ENCODE data around the gene GCK. TPM values are rescaled to one million over a fixed set of nuclear protein-coding genes. Genes with fewer than 3 reads are reported as not detected.

The GCK gene
- total RNA-seq, result under 1 TPM; 0.15 to 0.22 TPM
- long read RNA-seq, partial matches to known transcripts, result 0 of 2 reads
- long read RNA-seq, other reads (novel, unspliced or antisense), result 1 of 2 reads

- DNase-seq, result no peak
- intact Hi-C loops (cut with DNase I, micrococcal nuclease), result no loop called here
- no peak for ATAC-seq
Measured at GRCh38 chr7:44189286-44189992, at the start of gene GCK. TSS of gene GCK (minus strand) at chr7:44189439. CDS start at chr7:44188953, 486 bp downstream.

- intact Hi-C loops (cut with DNase I, micrococcal nuclease), result no loop called here
- ATAC-seq, result no peak
- no peak for DNase-seq
Measured at GRCh38 chr7:44238116-44238695, 49.0 kb upstream of the GCK start.

DNA sequence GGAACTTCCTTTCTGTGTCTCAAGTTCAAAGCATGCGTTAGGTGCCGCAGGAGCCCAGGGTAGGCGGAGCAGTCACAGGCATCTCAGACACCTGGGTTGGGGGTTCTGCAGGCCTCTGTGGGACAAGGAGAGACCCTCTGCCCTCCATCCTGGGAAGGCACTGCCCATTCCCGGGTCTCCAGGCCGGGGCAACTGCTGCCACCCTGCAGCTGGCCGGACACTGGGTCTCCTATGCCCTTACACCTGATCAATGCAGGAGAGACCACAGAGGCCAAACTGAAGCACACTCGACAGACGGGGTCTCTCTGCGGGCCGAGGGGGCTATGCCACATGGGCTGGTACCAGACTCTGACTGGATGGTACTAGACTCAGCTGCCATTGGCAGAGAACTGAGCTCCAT lies 48.5 kb upstream of the GCK start:
- DNase-seq (no peak), ATAC-seq (no peak)
- intact Hi-C loops (cut with DNase I, micrococcal nuclease), result no loop called here

DNA sequence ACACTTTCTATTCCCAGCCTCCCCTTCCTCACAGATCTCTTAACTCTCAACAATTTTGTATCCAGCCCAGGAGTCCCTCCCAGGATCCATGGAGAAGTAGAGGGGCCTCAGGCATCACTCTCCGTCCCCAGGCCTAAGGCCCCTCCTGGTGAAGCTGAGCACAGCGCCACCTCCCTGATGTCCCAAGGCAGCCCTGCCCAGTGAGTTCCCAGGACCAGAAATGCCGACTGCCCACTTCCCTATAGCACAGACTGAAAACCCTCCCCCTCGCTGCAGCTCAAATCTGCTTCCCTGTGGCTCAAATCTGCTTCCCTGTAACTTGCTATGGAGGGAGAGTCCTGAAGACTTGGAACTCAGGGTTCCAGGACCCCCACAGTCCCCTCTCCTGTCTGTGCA lies 47.1 kb upstream of the GCK start:
- intact Hi-C loops (cut with DNase I, micrococcal nuclease), result no loop called here
- DNase-seq, result no peak
- no peak for ATAC-seq

- intact Hi-C loops (cut with DNase I, micrococcal nuclease), result no loop called here
- no peak for ATAC-seq
Measured at GRCh38 chr7:44235582-44236332, 46.5 kb upstream of the GCK start.

DNA sequence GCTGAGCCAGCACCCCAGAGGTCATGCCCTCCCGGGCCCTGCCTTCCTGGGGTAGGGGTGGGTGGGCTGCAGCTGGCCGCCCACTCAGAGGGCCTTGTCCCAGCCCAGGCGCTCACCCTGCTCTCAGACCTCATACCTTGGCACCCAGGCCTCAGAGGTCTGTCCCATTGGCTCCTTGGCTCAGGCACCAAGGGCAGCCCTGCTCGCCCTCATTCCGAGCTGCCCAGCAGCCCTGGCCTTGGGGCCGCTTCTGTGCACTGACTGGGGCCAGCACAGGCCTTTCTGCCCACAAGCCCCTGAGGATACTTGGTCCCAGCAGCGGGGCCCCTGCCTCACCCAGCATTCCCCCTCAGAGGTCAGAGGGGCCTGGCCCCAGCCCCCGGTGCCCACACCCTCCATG lies 45.8 kb upstream of the GCK start:
- intact Hi-C loops (cut with DNase I, micrococcal nuclease), result no loop called here
- ATAC-seq (no peak), DNase-seq (no peak)

More at GRCh38 chr7:44235582-44236332, 46.5 kb upstream of the GCK start:
- no peak for DNase-seq

GRCh38 chr7:44232901-44233715 lies 43.9 kb upstream of the GCK start:
- no peak for ATAC-seq
- intact Hi-C loops (cut with DNase I, micrococcal nuclease), result no loop called here

GRCh38 chr7:44232396-44232795 lies 43.2 kb upstream of the GCK start:
- no peak for DNase-seq
- no peak for ATAC-seq
- intact Hi-C loops (cut with DNase I, micrococcal nuclease), result no loop called here

More at GRCh38 chr7:44232901-44233715, 43.9 kb upstream of the GCK start:
- no peak for DNase-seq

DNA sequence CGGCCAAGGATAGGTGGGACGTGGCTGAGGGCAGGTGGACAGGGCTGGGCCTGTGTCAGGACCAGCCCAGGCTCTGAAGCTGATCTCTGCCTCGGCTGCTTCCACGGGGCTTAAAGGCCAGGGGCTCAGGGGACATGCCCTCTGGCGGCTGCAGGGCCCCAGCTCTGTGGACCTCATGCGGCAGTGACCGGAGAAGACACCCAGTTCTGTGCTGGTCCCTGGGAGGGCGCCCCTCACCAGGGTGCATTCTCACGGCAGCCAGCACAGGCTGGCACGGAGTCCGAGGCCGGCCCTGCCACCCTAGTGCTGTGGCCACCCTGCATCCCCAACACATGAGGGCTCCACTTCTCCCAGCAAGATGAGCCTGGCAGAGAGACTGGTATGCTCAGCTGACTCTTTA lies 41.8 kb upstream of the GCK start:
- no peak for DNase-seq
- intact Hi-C loops (cut with DNase I, micrococcal nuclease), result no loop called here
- no peak for ATAC-seq

DNA sequence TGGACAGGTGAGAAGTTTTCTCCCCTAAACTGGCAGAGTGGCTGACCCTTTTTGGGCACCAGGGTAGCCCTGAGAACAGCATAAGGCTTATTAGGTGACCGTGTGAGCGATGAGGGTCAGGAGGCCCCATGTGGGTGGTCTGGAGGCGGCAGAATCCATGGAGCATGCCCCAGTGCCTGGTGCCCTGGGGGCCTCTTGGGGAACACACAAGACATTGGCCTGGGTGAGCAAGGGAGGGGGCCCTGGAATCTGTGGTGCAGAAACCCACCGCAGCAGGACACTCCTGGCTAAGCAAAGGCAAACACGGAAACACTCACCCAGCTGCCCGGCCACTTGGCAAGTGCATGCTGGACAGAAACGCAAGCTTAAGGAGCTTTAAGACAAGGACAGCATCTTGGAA lies 41.0 kb upstream of the GCK start:
- ATAC-seq (no peak), DNase-seq (no peak)
- intact Hi-C loops (cut with DNase I, micrococcal nuclease), result no loop called here

DNA sequence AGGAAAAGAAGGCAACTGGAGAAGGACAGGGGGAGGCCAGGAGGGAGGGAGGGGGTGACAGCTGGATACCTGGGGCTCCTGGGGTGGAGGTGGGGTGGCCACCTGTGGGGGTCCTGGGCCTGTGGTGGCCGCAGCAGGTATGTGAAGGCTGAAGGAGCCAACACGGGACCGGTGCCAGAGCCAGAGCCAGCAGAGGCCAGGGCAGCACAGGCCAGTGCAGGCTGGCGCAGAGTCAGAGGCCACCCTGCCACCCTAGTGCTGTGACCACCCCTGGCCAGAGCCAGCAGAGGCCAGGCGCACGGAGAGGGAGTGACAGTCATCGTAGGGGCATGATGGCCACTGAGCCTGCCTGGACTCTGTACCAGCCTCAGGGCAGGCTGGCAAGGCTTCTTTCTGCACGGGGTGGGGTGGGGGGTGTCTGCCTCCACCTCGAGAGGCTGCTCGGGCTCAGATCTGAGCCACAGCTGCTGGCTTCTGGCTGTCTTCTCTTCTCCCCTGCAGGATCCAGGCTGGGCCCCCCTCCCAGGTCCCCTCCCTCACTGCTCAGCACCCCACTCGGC lies 40.4 kb upstream of the GCK start:
- intact Hi-C loops (cut with DNase I, micrococcal nuclease), result no loop called here
- no peak for DNase-seq
- no peak for ATAC-seq

GRCh38 chr7:44228571-44229350 lies 39.5 kb upstream of the GCK start:
- no peak for ATAC-seq
- intact Hi-C loops (cut with DNase I, micrococcal nuclease), result no loop called here
- no peak for DNase-seq

DNA sequence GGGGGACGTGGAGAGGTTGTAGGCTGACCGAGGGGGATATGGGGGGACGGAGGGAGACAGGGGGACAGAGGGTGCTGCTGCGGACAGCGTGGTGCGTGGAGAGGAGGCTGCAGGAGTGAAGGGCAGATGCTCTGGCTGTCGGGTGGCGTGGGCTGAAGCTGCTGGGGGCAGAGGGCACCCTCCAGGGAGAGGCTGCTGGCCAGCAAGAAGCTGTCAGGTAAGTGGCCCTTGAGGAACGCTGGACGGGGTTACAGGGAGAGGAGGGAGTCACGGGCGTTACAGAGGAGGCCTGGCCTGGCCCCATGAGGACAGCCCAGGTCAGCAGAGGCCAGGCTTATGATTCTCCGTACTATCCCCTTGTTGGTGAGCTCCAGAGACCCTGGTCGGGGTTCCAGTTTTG lies 38.7 kb upstream of the GCK start:
- intact Hi-C loops (cut with DNase I, micrococcal nuclease), result no loop called here
- ATAC-seq (no peak), DNase-seq (no peak)

DNA sequence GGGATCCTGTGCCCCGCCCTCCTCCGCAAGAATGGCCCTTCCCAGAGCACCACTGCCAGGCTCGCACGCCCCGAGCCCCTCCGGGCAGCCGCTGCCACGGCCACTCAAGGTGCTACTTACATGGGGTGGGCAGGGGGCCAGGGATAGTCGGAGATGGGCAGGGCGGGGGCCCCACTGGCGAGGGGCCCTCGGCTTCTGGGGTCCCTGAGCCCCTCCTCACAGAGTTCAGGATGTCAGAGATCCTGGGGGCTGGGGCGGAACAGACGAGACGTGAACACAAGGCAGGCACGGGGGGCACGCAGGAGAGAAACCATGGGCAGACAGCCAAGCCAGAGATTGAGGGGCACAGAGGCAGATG lies 37.1 kb upstream of the GCK start:
- intact Hi-C loops (cut with DNase I, micrococcal nuclease), result no loop called here
- DNase-seq (no peak), ATAC-seq (no peak)

GRCh38 chr7:44225566-44226395 lies 36.5 kb upstream of the GCK start:
- no peak for DNase-seq
- ATAC-seq, result no peak
- intact Hi-C loops (cut with DNase I, micrococcal nuclease), result no loop called here

- no peak for DNase-seq
- intact Hi-C loops (cut with DNase I, micrococcal nuclease), result no loop called here
- no peak for ATAC-seq
Measured at GRCh38 chr7:44224974-44225565, 35.8 kb upstream of the GCK start.
